Smooth muscle cell (in vitro differentiated cells): Measurements from ENCODE around the gene SHISAL2A. TPM values are rescaled to one million over a fixed set of nuclear protein-coding genes. Genes with fewer than 3 reads are reported as not detected.

Experiments
- DNase-seq: peaks from one replicate; lab custom pipeline; 2025; ENCODE audit not compliant: unreplicated experiment; lab: John Stamatoyannopoulos, UW
- H2AFZ ChIP-seq: fragments of 200-600 bp; sonication (generic); 2 replicates; pipeline ENCODE4 v1.6.0; 2016; ENCODE audit warnings: antibody characterized with exemption, low read depth, mild to moderate bottlenecking
- H3F3A ChIP-seq: fragments of 200-600 bp; sonication (generic); 2 replicates; pipeline ENCODE4 v1.6.0; 2017; ENCODE audit warnings: antibody characterized with exemption, low read depth
- H3K27ac ChIP-seq: fragments of 200-600 bp; sonication (generic); 2 replicates; pipeline ENCODE4 v1.5.1; 2016; ENCODE audit warnings: low read depth, mild to moderate bottlenecking
- H3K27me3 ChIP-seq: fragments of 200-600 bp; sonication (generic); 2 replicates; pipeline ENCODE4 v1.6.1; 2016; ENCODE audit warnings: low read depth, mild to moderate bottlenecking
- H3K36me3 ChIP-seq: fragments of 200-600 bp; sonication (generic); 2 replicates; pipeline ENCODE4 v1.5.1; 2016; ENCODE audit warnings: low read depth
- H3K4me1 ChIP-seq: fragments of 200-600 bp; sonication (generic); 2 replicates; pipeline ENCODE4 v1.5.1; 2016; ENCODE audit warnings: low read depth
- H3K4me2 ChIP-seq: fragments of 200-600 bp; sonication (generic); 2 replicates; pipeline ENCODE4 v1.6.0; 2016; ENCODE audit warnings: mild to moderate bottlenecking
- H3K4me3 ChIP-seq: fragments of 200-600 bp; sonication (generic); 2 replicates; pipeline ENCODE4 v1.5.1; 2016; ENCODE audit warnings: mild to moderate bottlenecking
- H3K79me2 ChIP-seq: fragments of 200-600 bp; sonication (generic); 2 replicates; pipeline ENCODE4 v1.6.0; 2016; ENCODE audit warnings: low read depth, mild to moderate bottlenecking
- H3K9ac ChIP-seq: fragments of 200-600 bp; sonication (generic); 2 replicates; pipeline ENCODE4 v1.6.0; 2016; ENCODE audit warnings: low read depth
- H3K9me3 ChIP-seq: fragments of 200-600 bp; sonication (generic); replicated peaks from 2 replicates; pipeline ENCODE4 v1.5.1; 2016; ENCODE audit warnings: low read depth
- H4K20me1 ChIP-seq: fragments of 200-600 bp; sonication (generic); 2 replicates; pipeline ENCODE4 v1.6.0; 2016; ENCODE audit warnings: low read depth
- WGBS: methylation state at CpG from one replicate; pipeline ENCODE4 v1.1.7; 2016; ENCODE audit warnings: low lambda C conversion rate; 5-methylcytosine and 5-hydroxymethylcytosine counted together
- polyA plus RNA-seq: library from polyadenylated mRNA; unstranded; fragments of >200 nt; fragmentation: Nextera tagmentation; extraction: Ambion mirVana; gene quantifications from 2 replicates; pipeline ENCODE4 v1.2.1, GENCODE V29; 2016
- total RNA-seq: library from RNA; depleted of rRNA; stranded (reverse); fragments of >200 nt; gene quantifications from 2 replicates; pipeline ENCODE4 v1.2.3, GENCODE V29; 2014
- TF ChIP-seq, protein P1 (sequence below): fragments of 200-600 bp; sonication (generic); IDR thresholded peaks from 2 replicates; pipeline ENCODE4 v1.5.1; 2017; ENCODE audit warnings: borderline replicate concordance, mild to moderate bottlenecking, antibody characterized with exemption; ENCODE audit not compliant: insufficient read depth, poor library complexity, severe bottlenecking

SHISAL2A gene
- total and polyA plus RNA-seq, 2 experiments from 2014 or later = 0.66 to 2.3 TPM

DNA sequence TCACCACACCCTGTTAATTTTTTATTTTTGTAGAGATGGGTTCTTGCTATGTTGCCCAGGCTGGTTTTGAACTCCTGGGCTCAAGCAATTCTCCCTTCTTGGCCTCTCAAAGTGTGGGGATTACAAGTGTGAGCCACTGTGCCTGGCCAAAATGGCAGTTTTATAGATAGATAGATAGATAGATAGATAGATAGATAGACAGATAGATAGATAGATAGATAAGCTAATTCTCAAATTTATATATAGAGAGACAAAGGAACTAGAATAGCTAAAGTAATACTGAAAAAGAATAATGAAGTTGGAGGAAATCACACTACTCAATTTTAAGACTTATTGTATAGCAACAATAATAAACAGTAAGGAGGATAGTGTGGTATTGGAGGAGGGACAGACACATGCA, 21.1 kb downstream of the SHISAL2A start:
- H3K27me3 ChIP-seq = no peaks in the 10 kb centered on the region
- no peak overlapping the region for H2AFZ ChIP-seq
- H3K9me3 ChIP-seq = no peaks in the 10 kb centered on the region
- TF ChIP-seq, protein P1, sequence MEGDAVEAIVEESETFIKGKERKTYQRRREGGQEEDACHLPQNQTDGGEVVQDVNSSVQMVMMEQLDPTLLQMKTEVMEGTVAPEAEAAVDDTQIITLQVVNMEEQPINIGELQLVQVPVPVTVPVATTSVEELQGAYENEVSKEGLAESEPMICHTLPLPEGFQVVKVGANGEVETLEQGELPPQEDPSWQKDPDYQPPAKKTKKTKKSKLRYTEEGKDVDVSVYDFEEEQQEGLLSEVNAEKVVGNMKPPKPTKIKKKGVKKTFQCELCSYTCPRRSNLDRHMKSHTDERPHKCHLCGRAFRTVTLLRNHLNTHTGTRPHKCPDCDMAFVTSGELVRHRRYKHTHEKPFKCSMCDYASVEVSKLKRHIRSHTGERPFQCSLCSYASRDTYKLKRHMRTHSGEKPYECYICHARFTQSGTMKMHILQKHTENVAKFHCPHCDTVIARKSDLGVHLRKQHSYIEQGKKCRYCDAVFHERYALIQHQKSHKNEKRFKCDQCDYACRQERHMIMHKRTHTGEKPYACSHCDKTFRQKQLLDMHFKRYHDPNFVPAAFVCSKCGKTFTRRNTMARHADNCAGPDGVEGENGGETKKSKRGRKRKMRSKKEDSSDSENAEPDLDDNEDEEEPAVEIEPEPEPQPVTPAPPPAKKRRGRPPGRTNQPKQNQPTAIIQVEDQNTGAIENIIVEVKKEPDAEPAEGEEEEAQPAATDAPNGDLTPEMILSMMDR = no peak
- no peaks in the 10 kb centered on the region for H3K79me2 ChIP-seq
- no peak overlapping the region for H3K9ac ChIP-seq
- no peaks in the 10 kb centered on the region for H3K4me1 ChIP-seq
- H3F3A ChIP-seq = no peaks in the 10 kb centered on the region
- DNase-seq = no peak
- H3K4me2 ChIP-seq = no peak overlapping the region
- H3K4me3 ChIP-seq = no peak overlapping the region
- H3K36me3 ChIP-seq = no peaks in the 10 kb centered on the region
- H4K20me1 ChIP-seq = no peaks in the 10 kb centered on the region
- no peak overlapping the region for H3K27ac ChIP-seq

DNA sequence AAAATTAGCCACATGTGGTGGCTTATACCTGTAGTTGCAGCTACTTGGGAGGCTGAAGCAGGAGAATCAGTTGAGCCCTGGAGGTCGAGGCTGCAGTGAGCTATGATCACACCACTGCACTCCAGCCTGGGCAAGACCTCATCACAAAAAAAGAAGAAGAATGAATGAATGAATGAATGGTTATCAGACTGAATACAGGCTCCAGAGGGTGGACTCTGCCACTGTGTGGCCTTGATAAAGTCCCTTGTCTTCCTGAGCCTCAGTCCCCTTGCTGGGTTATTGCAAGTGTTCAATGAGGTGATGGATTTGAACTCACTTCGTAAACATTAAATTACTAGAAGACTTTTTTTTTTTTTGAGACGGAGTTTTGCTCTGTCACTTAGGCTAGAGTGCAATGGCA, 24.7 kb downstream of the SHISAL2A start:
- Histone ChIP-seq H3K36me3 (no peaks in the 10 kb centered on the region), H3F3A (peaks cover 3% of the 10 kb centered on the region), H3K79me2 (no peaks in the 10 kb centered on the region), H3K9ac (no peak overlapping the region), H3K27me3 (no peaks in the 10 kb centered on the region), H2AFZ (no peak overlapping the region), H3K4me3 (no peak overlapping the region), H3K4me2 (no peak overlapping the region), H3K9me3 (no peaks in the 10 kb centered on the region), H3K4me1 (peaks cover 21% of the 10 kb centered on the region), H3K27ac (no peak overlapping the region), H4K20me1 (no peaks in the 10 kb centered on the region)
- DNase-seq = no peak
- 98% methylated on average over 3 of the region's 3 CpGs for WGBS
- TF ChIP-seq, protein P1 = no peak

DNA sequence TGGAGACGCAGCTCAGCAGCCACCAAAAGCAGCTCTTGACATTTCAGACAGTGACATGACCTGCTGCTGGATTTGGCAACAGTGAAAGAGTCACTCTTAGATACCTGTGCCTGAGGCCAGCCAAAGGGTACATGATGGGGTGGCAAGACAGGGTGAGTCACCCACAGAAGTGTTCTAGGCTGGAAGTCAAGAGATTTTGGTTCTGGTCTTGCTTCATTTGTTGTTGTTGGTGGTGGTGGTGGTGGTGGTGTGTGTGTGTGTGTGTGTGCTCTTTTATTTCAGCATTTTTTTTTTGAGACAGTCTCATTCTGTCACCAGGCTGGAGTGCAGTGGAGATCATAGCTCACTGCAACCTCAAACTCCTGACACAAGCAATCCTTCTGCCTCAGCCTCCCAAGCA, 25.8 kb downstream of the SHISAL2A start:
- TF ChIP-seq, protein P1 = no peak
- WGBS = 85% methylated on average over 1 of the region's 1 CpG

DNA sequence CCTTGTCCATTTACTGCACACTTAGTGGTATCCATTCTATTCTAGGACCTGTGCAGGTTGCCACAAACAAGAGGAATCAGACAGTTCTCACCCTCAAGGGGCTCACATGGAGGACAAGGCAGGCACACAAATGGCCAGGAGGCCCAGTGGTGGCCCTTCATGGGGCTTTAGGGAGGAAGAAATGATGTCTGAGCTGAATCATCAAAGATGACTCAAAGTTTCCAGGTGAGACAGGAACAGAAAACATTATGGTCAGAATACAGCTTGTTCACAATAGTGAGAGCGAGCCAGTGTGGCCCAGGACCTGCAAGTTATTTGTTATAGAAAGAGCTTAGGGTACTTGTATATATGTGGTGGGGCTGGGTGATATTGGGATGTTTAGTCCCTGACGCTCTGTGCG, 26.4 kb downstream of the SHISAL2A start:
- WGBS = 94% methylated on average over 3 of the region's 3 CpGs
- no peaks in the 10 kb centered on the region for H3K9me3 ChIP-seq

More for the DNA sequence above, 25.8 kb downstream of the SHISAL2A start:
- H3F3A ChIP-seq = peaks cover 10% of the 10 kb centered on the region
- H3K36me3 ChIP-seq = no peaks in the 10 kb centered on the region
- no peak overlapping the region for H2AFZ ChIP-seq
- no peak for DNase-seq
- peaks cover 30% of the 10 kb centered on the region for H3K4me1 ChIP-seq
- H3K27ac ChIP-seq = peak overlapping the region; percentile 45
- no peaks in the 10 kb centered on the region for H4K20me1 ChIP-seq
- H3K4me3 ChIP-seq = no peak overlapping the region
- H3K27me3 ChIP-seq = no peaks in the 10 kb centered on the region
- no peaks in the 10 kb centered on the region for H3K9me3 ChIP-seq
- no peak overlapping the region for H3K9ac ChIP-seq
- no peaks in the 10 kb centered on the region for H3K79me2 ChIP-seq
- H3K4me2 ChIP-seq = no peak overlapping the region

More for the DNA sequence above, 26.4 kb downstream of the SHISAL2A start:
- H3K27ac ChIP-seq = peak overlapping the region; percentile 45
- no peaks in the 10 kb centered on the region for H3K36me3 ChIP-seq
- H3K27me3 ChIP-seq = no peaks in the 10 kb centered on the region
- no peaks in the 10 kb centered on the region for H4K20me1 ChIP-seq
- peak overlapping the region; percentile 11 for H2AFZ ChIP-seq
- no peaks in the 10 kb centered on the region for H3K79me2 ChIP-seq
- peaks cover 10% of the 10 kb centered on the region for H3F3A ChIP-seq
- peaks cover 30% of the 10 kb centered on the region for H3K4me1 ChIP-seq
- H3K4me3 ChIP-seq = no peak overlapping the region
- no peak overlapping the region for H3K9ac ChIP-seq
- no peak overlapping the region for H3K4me2 ChIP-seq
- TF ChIP-seq, protein P1 = no peak
- DNase-seq = no peak
